Fibroblast of gingiva (primary cell): ENCODE measurements around the gene ERN1.
"Not testable (repeated sequence)": the region's sequence is repeated elsewhere in the genome, so short reads cannot be mapped to it uniquely, and the experiment has no call there.

Source experiments
- DNase-seq: peaks from one replicate; pipeline ENCODE4 v3.0.0-alpha.2; 2011; ENCODE audit warnings: low read depth

Gene ERN1

GRCh38 chr17:64135000-64135399 is 5.1 kb upstream of the ERN1 start:
- no peak for DNase-seq

- no peak for DNase-seq
Measured at GRCh38 chr17:64134216-64134970, 4.4 kb upstream of the ERN1 start.

- peak; percentile 47 for DNase-seq
Measured at GRCh38 chr17:64133546-64134215, 3.7 kb upstream of the ERN1 start.

GRCh38 chr17:64131606-64132270 is 1.8 kb upstream of the ERN1 start:
- DNase-seq, result no peak

- peak; percentile 51 for DNase-seq
Measured at GRCh38 chr17:64130559-64131001, 636 bp upstream of the ERN1 start.

GRCh38 chr17:64129515-64129764 is 504 bp downstream of the ERN1 start:
- DNase-seq, result no peak

GRCh38 chr17:64128787-64129514 is 993 bp downstream of the ERN1 start:
- DNase-seq, result peak; percentile 36

GRCh38 chr17:64126918-64127317 is 3.0 kb downstream of the ERN1 start:
- DNase-seq, result no peak

GRCh38 chr17:64125937-64126336 is 4.0 kb downstream of the ERN1 start:
- no peak for DNase-seq

GRCh38 chr17:64124609-64125008 is 5.3 kb downstream of the ERN1 start:
- DNase-seq, result no peak

GRCh38 chr17:64123114-64123513 is 6.8 kb downstream of the ERN1 start:
- DNase-seq, result no peak

GRCh38 chr17:64120972-64121786 is 8.8 kb downstream of the ERN1 start:
- not testable (repeated sequence) for DNase-seq

GRCh38 chr17:64120159-64120810 is 9.7 kb downstream of the ERN1 start:
- no peak for DNase-seq

GRCh38 chr17:64117981-64118979 is 11.7 kb downstream of the ERN1 start:
- no peak for DNase-seq

GRCh38 chr17:64115822-64116534 is 14.0 kb downstream of the ERN1 start:
- DNase-seq, result peak; percentile 62

GRCh38 chr17:64115043-64115698 is 14.8 kb downstream of the ERN1 start:
- peak; percentile 57 for DNase-seq

- no peak for DNase-seq
Measured at GRCh38 chr17:64113006-64113405, 16.9 kb downstream of the ERN1 start.

GRCh38 chr17:64111831-64112230 is 18.1 kb downstream of the ERN1 start:
- no peak for DNase-seq
